Fibroblast of skin of right biceps (primary cell): ENCODE measurements around the gene GSTA5.
"Not testable (repeated sequence)": the region's sequence is repeated elsewhere in the genome, so short reads cannot be mapped to it uniquely, and the experiment has no call there.

Experiments used
- DNase-seq: peaks from one replicate; pipeline ENCODE4 v3.0.0-alpha.2; 2013

The GSTA5 gene

GRCh38 chr6:52830869-52831268, 9.7 kb downstream of the GSTA5 start:
- not testable (repeated sequence) for DNase-seq

GRCh38 chr6:52829046-52829817, 11.4 kb downstream of the GSTA5 start:
- no peak for DNase-seq

- not testable (repeated sequence) for DNase-seq
These were observed 12.0 kb downstream of the GSTA5 start for GRCh38 chr6:52828621-52829020.

GRCh38 chr6:52827073-52827783, 13.4 kb downstream of the GSTA5 start:
- DNase-seq, result not testable (repeated sequence)

GRCh38 chr6:52826513-52826912, 14.1 kb downstream of the GSTA5 start:
- DNase-seq, result no peak

- DNase-seq, result not testable (repeated sequence)
These were observed 14.6 kb downstream of the GSTA5 start for GRCh38 chr6:52825900-52826459.

GRCh38 chr6:52825270-52825793, 15.3 kb downstream of the GSTA5 start:
- not testable (repeated sequence) for DNase-seq

GRCh38 chr6:52821842-52822241, 18.8 kb downstream of the GSTA5 start:
- no peak for DNase-seq

- DNase-seq, result peak; percentile 53
These were observed 20.4 kb downstream of the GSTA5 start for GRCh38 chr6:52820198-52820597.

- peak; percentile 64 for DNase-seq
These were observed 25.2 kb downstream of the GSTA5 start for GRCh38 chr6:52815167-52816092.

GRCh38 chr6:52814545-52814944, 26.1 kb downstream of the GSTA5 start:
- not testable (repeated sequence) for DNase-seq

GRCh38 chr6:52809777-52810176, 30.8 kb downstream of the GSTA5 start:
- not testable (repeated sequence) for DNase-seq

- no peak for DNase-seq
These were observed 32.0 kb downstream of the GSTA5 start for GRCh38 chr6:52808660-52809059.

GRCh38 chr6:52803668-52804255, 36.9 kb downstream of the GSTA5 start, which contains the start of gene GSTA1:
Gene GSTA1 (minus strand): TSS chr6:52803816. CDS start chr6:52799267, 4,549 bp downstream.
- not testable (repeated sequence) for DNase-seq

GRCh38 chr6:52802806-52803205, 37.8 kb downstream of the GSTA5 start:
- no peak for DNase-seq

GRCh38 chr6:52801188-52801841, 39.3 kb downstream of the GSTA5 start:
- no peak for DNase-seq

- peak; percentile 76 for DNase-seq
These were observed 41.3 kb downstream of the GSTA5 start for GRCh38 chr6:52799272-52799671.

- DNase-seq, result not testable (repeated sequence)
These were observed 46.2 kb downstream of the GSTA5 start for GRCh38 chr6:52794366-52794765.

- peak; percentile 41 for DNase-seq
These were observed 49.8 kb downstream of the GSTA5 start for GRCh38 chr6:52790861-52791260.

- DNase-seq, result peak; percentile 90
These were observed 51.0 kb downstream of the GSTA5 start for GRCh38 chr6:52789658-52790057.

- DNase-seq, result peak; percentile 19
These were observed 52.1 kb downstream of the GSTA5 start for GRCh38 chr6:52788478-52788877.
